ENCODE results near the gene ILRUN. TPM values are rescaled to one million over a fixed set of nuclear protein-coding genes. Genes with fewer than 3 reads are reported as not detected.
"Not testable (repeated sequence)": the region's sequence is repeated elsewhere in the genome, so short reads cannot be mapped to it uniquely, and the experiment has no call there.

ILRUN gene
- total and polyA plus RNA-seq, 10 donors = 14.6 to 75.5 (median 58.2) TPM

- Histone ChIP-seq H3K36me3 (peaks cover 0 to 25% (median 8%) of the 10 kb centered on the region in 6 donors), H3K4me3 (peak overlapping the region in 6 of 8 donors; percentile 11 to 62 (median 28)), H3K4me1 (peaks cover 29 to 79% (median 45%) of the 10 kb centered on the region in 6 donors), H3K9me3 (no peaks in the 10 kb centered on the region), H3K27ac (peak overlapping the region; percentile 83 to 92 (median 86)), H3K27me3 (replicated peaks in 1 of 7) (no peaks in the 10 kb centered on the region)
- TF ChIP-seq CTCF (IDR thresholded peaks at IDR 0.05 in 8 of 11, conservative IDR thresholded peaks at IDR 0.05 in 3 of 11) (no peak), POLR2A (IDR thresholded peaks at IDR 0.05) (no peak), POLR2AphosphoS5 (IDR thresholded peaks at IDR 0.05) (no peak)
- 0 to 9% (median 6%) methylated on average over 1 of the region's 1 CpG for WGBS, 5 donors
- no peak for DNase-seq
- intact Hi-C loops (cut with DNase I; ENCODE audit: low total_unique reads) = no loop called here
Observed at GRCh38 chr6:34657037-34657306, 39.6 kb downstream of the ILRUN start.

- DNase-seq = no peak
- 16 to 45% (median 29%) methylated on average over 5 of the region's 5 CpGs for WGBS, 5 donors
- Histone ChIP-seq H3K27me3 (replicated peaks in 1 of 7) (no peaks in the 10 kb centered on the region), H3K27ac (peak overlapping the region; percentile 83 to 92 (median 86)), H3K36me3 (peaks cover 0 to 29% (median 8%) of the 10 kb centered on the region in 6 donors), H3K4me1 (peaks cover 29 to 76% (median 45%) of the 10 kb centered on the region in 6 donors), H3K4me3 (peak overlapping the region in 6 of 8 donors; percentile 11 to 62 (median 28)), H3K9me3 (no peaks in the 10 kb centered on the region)
- intact Hi-C loops (cut with DNase I; ENCODE audit: low total_unique reads) = no loop called here
- peak in 1 of 3 donors; percentile 2 for TF ChIP-seq POLR2AphosphoS5 (IDR thresholded peaks at IDR 0.05)
- TF ChIP-seq CTCF (IDR thresholded peaks at IDR 0.05 in 8 of 11, conservative IDR thresholded peaks at IDR 0.05 in 3 of 11) = no peak
- TF ChIP-seq POLR2A (IDR thresholded peaks at IDR 0.05) = no peak
Observed at GRCh38 chr6:34656378-34657036, 40.1 kb downstream of the ILRUN start.

- H3K9me3 ChIP-seq; DNase-seq; H3K27me3 ChIP-seq (replicated peaks in 1 of 7); intact Hi-C loops (cut with DNase I; ENCODE audit: low total_unique reads): not testable (repeated sequence)
- H3K27ac ChIP-seq = peak overlapping the region; percentile 83 to 92 (median 86)
- peak overlapping the region in 1 of 8 donors; percentile 62 for H3K4me3 ChIP-seq
- H3K36me3 ChIP-seq = peaks cover 0 to 29% (median 8%) of the 10 kb centered on the region in 6 donors
- peaks cover 29 to 71% (median 43%) of the 10 kb centered on the region in 6 donors for H3K4me1 ChIP-seq
- WGBS, 5 donors = 50 to 74% (median 64%) methylated on average over 11 of the region's 11 CpGs
Observed at GRCh38 chr6:34655876-34656377, 40.6 kb downstream of the ILRUN start.

DNA sequence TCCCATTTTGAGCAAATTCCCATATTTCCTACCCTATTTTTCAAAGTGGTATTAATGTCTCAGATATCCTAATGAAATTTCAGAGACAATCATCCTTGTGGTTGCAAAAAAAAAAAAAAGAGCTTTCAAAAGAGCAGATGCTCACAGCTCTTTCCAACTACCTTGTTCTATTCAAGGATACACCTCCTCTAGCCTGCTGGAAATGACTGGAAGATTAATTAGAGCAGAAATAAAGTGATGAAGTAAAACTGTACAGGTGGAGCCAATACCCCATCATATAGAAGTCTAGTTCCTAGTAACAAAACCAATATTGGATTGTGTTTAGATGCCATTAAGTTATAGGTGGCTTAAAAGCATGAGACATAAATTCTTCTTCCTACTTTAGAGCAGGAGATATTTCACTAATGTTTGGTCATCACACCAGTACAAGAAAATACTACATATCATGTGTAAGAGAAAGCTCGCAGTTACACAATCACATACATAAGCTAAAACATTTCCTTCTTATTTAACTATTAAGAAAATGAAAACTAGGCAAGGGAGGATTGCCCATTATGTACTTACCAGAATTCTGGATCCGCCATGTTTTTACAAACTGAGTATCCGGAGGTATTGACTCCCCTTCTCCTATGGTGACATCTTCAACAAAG is 42.4 kb downstream of the ILRUN start:
- H3K36me3 ChIP-seq = peaks cover 0 to 29% (median 8%) of the 10 kb centered on the region in 6 donors
- H3K9me3 ChIP-seq = no peaks in the 10 kb centered on the region
- TF ChIP-seq POLR2AphosphoS5 (IDR thresholded peaks at IDR 0.05) = no peak
- TF ChIP-seq POLR2A (IDR thresholded peaks at IDR 0.05) = no peak
- TF ChIP-seq CTCF (IDR thresholded peaks at IDR 0.05 in 8 of 11, conservative IDR thresholded peaks at IDR 0.05 in 3 of 11) = no peak
- no peaks in the 10 kb centered on the region for H3K27me3 ChIP-seq (replicated peaks in 1 of 7)
- H3K4me3 ChIP-seq = no peak overlapping the region
- intact Hi-C loops (cut with DNase I; ENCODE audit: low total_unique reads) = no loop called here
- DNase-seq = no peak
- peak overlapping the region in 1 of 8 donors; percentile 90 for H3K27ac ChIP-seq
- 90 to 97% (median 91%) methylated on average over 3 of the region's 3 CpGs for WGBS, 5 donors
- peaks cover 29 to 53% (median 42%) of the 10 kb centered on the region in 6 donors for H3K4me1 ChIP-seq

Data from spleen (tissue), 11 donors.